Gastrocnemius medialis (tissue), 4 donors: ENCODE measurements around the gene TBC1D5. TPM values are rescaled to one million over a fixed set of nuclear protein-coding genes. Genes with fewer than 3 reads are reported as not detected.
A peak's percentile ranks its signal among the peaks of the same experiment; 100 is the strongest.

Experiments
- ATAC-seq, 2 donors: fragments of 150-250 bp; one replicate each; pipeline ENCODE4 v1.9.1; 2016
- DNase-seq, 2 donors: peaks; one replicate each; pipeline ENCODE4 v3.0.0-alpha.2; 2019
- H3K27ac ChIP-seq, 4 donors: fragments of 200-600 bp; sonication (generic); 1 replicate in 1 of 4; 2 replicates in 3 of 4; pipeline ENCODE4 v1.5.1; 2016 to 2018; ENCODE audit warnings: mild to moderate bottlenecking in 2 of 4, moderate library complexity in 1 of 4
- H3K27me3 ChIP-seq, 3 donors: fragments of 200-600 bp; sonication (generic) in 2 of 3; 1 replicate in 1 of 3; 2 replicates in 2 of 3; pipeline versions ENCODE4 v1.5.1 to v1.6.0; 2016 to 2019; ENCODE audit warnings: mild to moderate bottlenecking in 1 of 3, moderate library complexity in 1 of 3
- H3K36me3 ChIP-seq, 2 donors: fragments of 200-600 bp; sonication (generic) in 1 of 2; one replicate each; pipeline ENCODE4 v1.5.1; 2017 to 2018
- H3K4me1 ChIP-seq, 2 donors: fragments of 200-600 bp; sonication (generic) in 1 of 2; one replicate each; pipeline ENCODE4 v1.5.1; 2016 to 2017; ENCODE audit warnings: mild to moderate bottlenecking in 2 of 2
- H3K4me3 ChIP-seq, 4 donors: fragments of 200-600 bp; sonication (generic) in 3 of 4; 1 replicate in 1 of 4; 2 replicates in 3 of 4; pipeline ENCODE4 v1.5.1; 2016 to 2019; ENCODE audit warnings: mild to moderate bottlenecking in 2 of 4
- H3K9me3 ChIP-seq, 3 donors: fragments of 200-600 bp; sonication (generic) in 2 of 3; 1 replicate in 1 of 3; 2 replicates in 2 of 3; pipeline ENCODE4 v1.5.1; 2016 to 2019
- CTCF ChIP-seq, 5 experiments: fragments of 450-650 bp in 3 of 5; fragments of 200-600 bp in 2 of 5; sonication (generic) in 2 of 5; IDR thresholded peaks in 4 of 5; conservative IDR thresholded peaks in 1 of 5; 1 replicate in 4 of 5; 2 replicates in 1 of 5; pipeline ENCODE4 v1.5.1; 2016 to 2019; ENCODE audit warnings: antibody characterized with exemption in 5 of 5, mild to moderate bottlenecking in 3 of 5, moderate library complexity in 3 of 5
- POLR2A ChIP-seq, 2 donors: fragments of 450-650 bp; IDR thresholded peaks; one replicate each; pipeline ENCODE4 v1.6.1; 2017; ENCODE audit warnings: antibody characterized with exemption in 2 of 2, mild to moderate bottlenecking in 2 of 2, moderate library complexity in 2 of 2
- in situ Hi-C, 4 donors: fragments of 200-750 bp; cut with MboI; loops; one replicate each; pipeline versions ENCODE4 v1.15.0 to v1.8.0; 2017; ENCODE audit warnings: low sequenced_read_pairs in 4 of 4
- intact Hi-C: fragments of 100-400 bp; cut with DNase I; formaldehyde crosslinking; loops from one replicate; pipeline ENCODE4 v1.15.1; 2023; ENCODE audit warnings: low total_unique reads
- total RNA-seq, 4 donors: library from RNA; depleted of rRNA; stranded (reverse); fragments of >200 nt; gene quantifications; one replicate each; pipeline versions ENCODE4 v1.1.0 to v1.2.3, GENCODE V29; 2016

The TBC1D5 gene
- total RNA-seq, 4 donors from 2014 or later = 20.3 to 34.4 (median 27.1) TPM

- DNase-seq = no peak
- Histone ChIP-seq H3K27ac (peak overlapping the region in 3 of 4 donors; percentile 1 to 56 (median 31)), H3K27me3 (no peaks in the 10 kb centered on the region), H3K36me3 (no peaks in the 10 kb centered on the region), H3K4me3 (no peak overlapping the region), H3K9me3 (no peaks in the 10 kb centered on the region), H3K4me1 (peaks cover 31 to 32% of the 10 kb centered on the region in 2 donors)
- no peak for ATAC-seq
- intact Hi-C loops (loop anchor here (5.0 to 10.0 kb wide), 2 partner anchors 150 to 543 kb away; no protein-coding TSS in a partner anchor), in situ Hi-C loops (no loop called here)
- TF ChIP-seq POLR2A (IDR thresholded peaks at IDR 0.05) (no peak), CTCF (IDR thresholded peaks at IDR 0.05 in 4 of 5, conservative IDR thresholded peaks at IDR 0.05 in 1 of 5) (no peak)
These were observed 107.5 kb downstream of the TBC1D5 start for GRCh38 chr3:17634964-17635363.

DNA sequence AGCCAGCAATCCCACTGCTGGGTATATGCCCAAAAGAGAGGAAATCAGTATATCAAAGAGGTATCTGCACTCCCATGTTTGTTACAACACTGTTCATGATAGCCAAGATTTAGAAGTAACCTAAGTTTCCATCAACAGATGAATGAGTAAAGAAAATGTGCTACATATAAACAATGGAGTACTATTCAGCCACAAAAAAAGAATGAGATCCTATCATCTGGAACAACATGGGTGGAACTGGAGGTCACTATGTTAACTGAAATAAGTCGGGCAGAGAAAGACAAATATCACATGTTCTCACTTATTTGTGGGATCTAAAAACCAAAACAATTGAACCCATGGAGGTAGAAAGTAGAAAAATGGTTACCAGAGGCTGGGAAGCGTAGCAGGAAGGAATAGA is 108.2 kb downstream of the TBC1D5 start:
- ATAC-seq = no peak
- Histone ChIP-seq H3K9me3 (no peaks in the 10 kb centered on the region), H3K4me1 (peaks cover 23 to 28% of the 10 kb centered on the region in 2 donors), H3K36me3 (no peaks in the 10 kb centered on the region), H3K4me3 (no peak overlapping the region), H3K27me3 (no peaks in the 10 kb centered on the region), H3K27ac (no peak overlapping the region)
- in situ Hi-C loops (no loop called here), intact Hi-C loops (loop anchor here (10.0 kb wide), 1 partner anchor 149 kb away; no protein-coding TSS in a partner anchor)
- no peak for DNase-seq
- no peak for TF ChIP-seq POLR2A (IDR thresholded peaks at IDR 0.05)
- TF ChIP-seq CTCF (IDR thresholded peaks at IDR 0.05 in 4 of 5, conservative IDR thresholded peaks at IDR 0.05 in 1 of 5) = no peak

DNA sequence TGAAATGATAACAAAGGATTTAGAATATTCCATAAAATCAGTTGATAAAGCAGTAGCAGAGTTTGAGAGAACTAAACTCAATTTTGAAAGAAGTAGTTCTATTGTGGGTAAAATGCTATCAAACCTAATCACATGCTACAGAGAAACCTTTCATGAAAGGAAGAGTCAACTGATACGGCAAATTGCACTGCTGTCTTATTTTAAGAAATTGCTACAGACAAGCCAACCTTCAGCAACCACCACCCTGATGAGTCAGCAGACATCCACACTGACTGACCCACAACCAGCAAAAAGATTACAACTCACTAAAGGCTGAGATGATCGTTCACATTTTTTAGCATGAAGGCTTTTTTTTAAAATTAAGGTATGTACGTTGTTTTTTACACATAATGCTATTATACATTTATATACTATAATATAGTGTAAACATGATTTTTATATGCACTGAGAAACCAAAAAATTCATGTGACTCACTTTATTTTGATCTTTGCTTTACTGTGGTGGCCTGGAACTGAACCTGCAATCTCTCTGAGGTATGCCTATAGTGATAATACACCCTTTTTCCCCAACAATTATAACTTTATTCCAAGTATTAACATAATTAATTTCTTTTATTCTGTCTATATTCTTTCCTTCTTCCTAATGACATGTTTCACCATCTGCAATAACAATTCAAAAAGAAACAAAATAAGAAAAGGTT is 109.9 kb downstream of the TBC1D5 start:
- in situ Hi-C loops = no loop called here

DNA sequence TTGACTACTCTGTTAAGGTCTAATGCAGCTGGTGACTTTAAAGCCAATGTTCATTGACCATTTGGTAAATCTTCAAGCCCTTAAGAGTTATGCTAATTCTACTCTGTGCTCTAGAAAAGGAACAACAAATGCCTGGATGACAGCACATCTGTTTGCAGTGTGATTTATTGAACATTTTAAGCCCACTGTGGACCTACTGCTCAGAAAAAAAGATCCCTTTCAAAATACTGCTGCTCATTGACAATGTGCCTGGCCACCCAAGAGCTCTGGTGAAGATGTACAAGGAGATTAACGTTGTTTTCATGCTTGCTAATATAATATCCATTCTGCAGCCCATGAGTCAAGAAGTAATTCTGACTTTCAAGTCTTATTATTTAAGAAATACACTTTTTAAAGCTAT is 110.8 kb downstream of the TBC1D5 start:
- no peaks in the 10 kb centered on the region for H3K36me3 ChIP-seq
- in situ Hi-C loops (no loop called here), intact Hi-C loops (loop anchor here (2.0 to 10.0 kb wide), 2 partner anchors 111 to 147 kb away; partner anchors contain the start of gene TBC1D5)
- ATAC-seq (no peak), DNase-seq (no peak)
- no peak for TF ChIP-seq POLR2A (IDR thresholded peaks at IDR 0.05)
- no peak for TF ChIP-seq CTCF (IDR thresholded peaks at IDR 0.05 in 4 of 5, conservative IDR thresholded peaks at IDR 0.05 in 1 of 5)
- H3K9me3 ChIP-seq = no peaks in the 10 kb centered on the region
- H3K4me1 ChIP-seq = peaks cover 18 to 19% of the 10 kb centered on the region in 2 donors
- no peaks in the 10 kb centered on the region for H3K27me3 ChIP-seq
- H3K27ac ChIP-seq = peak overlapping the region in 3 of 4 donors; percentile 49 to 71 (median 65)
- no peak overlapping the region for H3K4me3 ChIP-seq

More for the DNA sequence above, 109.9 kb downstream of the TBC1D5 start:
- intact Hi-C loops = loop anchor here (10.0 kb wide), 1 partner anchor 148 kb away; no protein-coding TSS in a partner anchor
- ATAC-seq = peak; percentile 99
- Histone ChIP-seq H3K4me3 (no peak overlapping the region), H3K27ac (peak overlapping the region; percentile 49 to 71 (median 66)), H3K9me3 (no peaks in the 10 kb centered on the region), H3K4me1 (peaks cover 18 to 19% of the 10 kb centered on the region in 2 donors), H3K27me3 (no peaks in the 10 kb centered on the region), H3K36me3 (no peaks in the 10 kb centered on the region)
- peak; percentile 47 to 75 for DNase-seq
- TF ChIP-seq CTCF (IDR thresholded peaks at IDR 0.05 in 4 of 5, conservative IDR thresholded peaks at IDR 0.05 in 1 of 5) (no peak), POLR2A (IDR thresholded peaks at IDR 0.05) (no peak)
